Measurements from ENCODE around the gene CCDC88C. TPM values are rescaled to one million over a fixed set of nuclear protein-coding genes. Genes with fewer than 3 reads are reported as not detected.

The CCDC88C gene
- total RNA-seq, 1 donor from 2014 or later, result 2.8 TPM

DNA sequence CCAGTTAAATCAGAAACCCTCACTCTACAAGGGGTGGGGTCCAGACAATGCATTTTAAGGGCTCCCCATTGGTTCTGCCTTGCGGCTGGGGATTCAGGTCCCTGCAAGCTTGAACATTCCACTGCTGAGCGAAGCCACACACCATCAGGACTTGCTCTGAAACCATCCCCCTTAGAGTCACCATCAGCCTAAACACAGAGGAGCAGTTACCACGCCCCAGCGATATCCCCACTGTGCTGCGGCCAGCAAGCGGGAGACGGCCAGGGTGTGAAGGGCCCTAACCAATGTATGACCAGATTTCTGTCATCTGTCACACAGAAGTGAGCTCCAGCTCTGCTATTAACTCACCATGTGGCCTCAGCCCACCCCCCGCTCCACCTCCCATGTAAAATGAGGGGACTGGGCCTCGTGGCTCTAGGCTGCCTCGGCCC lies 29.7 kb downstream of the CCDC88C start:
- TF ChIP-seq, protein P1, sequence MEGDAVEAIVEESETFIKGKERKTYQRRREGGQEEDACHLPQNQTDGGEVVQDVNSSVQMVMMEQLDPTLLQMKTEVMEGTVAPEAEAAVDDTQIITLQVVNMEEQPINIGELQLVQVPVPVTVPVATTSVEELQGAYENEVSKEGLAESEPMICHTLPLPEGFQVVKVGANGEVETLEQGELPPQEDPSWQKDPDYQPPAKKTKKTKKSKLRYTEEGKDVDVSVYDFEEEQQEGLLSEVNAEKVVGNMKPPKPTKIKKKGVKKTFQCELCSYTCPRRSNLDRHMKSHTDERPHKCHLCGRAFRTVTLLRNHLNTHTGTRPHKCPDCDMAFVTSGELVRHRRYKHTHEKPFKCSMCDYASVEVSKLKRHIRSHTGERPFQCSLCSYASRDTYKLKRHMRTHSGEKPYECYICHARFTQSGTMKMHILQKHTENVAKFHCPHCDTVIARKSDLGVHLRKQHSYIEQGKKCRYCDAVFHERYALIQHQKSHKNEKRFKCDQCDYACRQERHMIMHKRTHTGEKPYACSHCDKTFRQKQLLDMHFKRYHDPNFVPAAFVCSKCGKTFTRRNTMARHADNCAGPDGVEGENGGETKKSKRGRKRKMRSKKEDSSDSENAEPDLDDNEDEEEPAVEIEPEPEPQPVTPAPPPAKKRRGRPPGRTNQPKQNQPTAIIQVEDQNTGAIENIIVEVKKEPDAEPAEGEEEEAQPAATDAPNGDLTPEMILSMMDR (IDR thresholded peaks at IDR 0.05; ENCODE audit: borderline replicate concordance), result no peak
- Histone ChIP-seq H3K4me1 (peaks cover 10% of the 10 kb centered on the region), H3K27ac (replicated peaks) (no peak overlapping the region), H3K36me3 (no peaks in the 10 kb centered on the region), H3K9me3 (replicated peaks) (no peaks in the 10 kb centered on the region), H3K4me3 (no peak overlapping the region), H3K27me3 (ENCODE audit: low read depth) (peaks cover 91% of the 10 kb centered on the region)
- intact Hi-C loops (cut with micrococcal nuclease), result no loop called here
- no peak for DNase-seq

- peaks cover 4% of the 10 kb centered on the region for H3K4me1 ChIP-seq
- TF ChIP-seq, protein P1 (IDR thresholded peaks at IDR 0.05; ENCODE audit: borderline replicate concordance), result no peak
- no peaks in the 10 kb centered on the region for H3K36me3 ChIP-seq
- intact Hi-C loops (cut with micrococcal nuclease), result no loop called here
- no peak overlapping the region for H3K27ac ChIP-seq (replicated peaks)
- H3K4me3 ChIP-seq, result no peak overlapping the region
- no peak for DNase-seq
- H3K9me3 ChIP-seq (replicated peaks), result no peaks in the 10 kb centered on the region
- H3K27me3 ChIP-seq (ENCODE audit: low read depth), result peaks cover 88% of the 10 kb centered on the region
These were observed 30.3 kb downstream of the CCDC88C start for GRCh38 chr14:91387169-91387835.

DNA sequence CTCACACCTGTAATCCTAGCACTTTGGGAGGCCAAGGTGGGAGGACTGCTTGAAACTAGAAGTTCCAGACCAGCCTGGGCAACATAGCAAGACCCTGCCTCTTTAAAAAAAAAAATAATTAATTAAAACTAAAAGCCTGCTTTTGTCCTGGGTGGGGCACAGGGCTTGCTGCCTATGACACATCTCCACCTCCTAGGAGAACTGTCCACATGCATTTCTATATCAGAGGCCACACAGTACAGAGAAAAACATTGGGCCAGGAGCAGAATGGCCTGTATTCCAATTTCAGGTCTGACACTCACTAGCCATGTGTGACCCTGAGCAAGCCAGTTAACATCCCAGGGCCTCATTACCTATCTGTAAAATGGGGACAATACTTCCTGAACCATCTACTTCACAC lies 31.9 kb downstream of the CCDC88C start:
- Histone ChIP-seq H3K4me1 (peaks cover 5% of the 10 kb centered on the region), H3K27ac (replicated peaks) (no peak overlapping the region)
- intact Hi-C loops (cut with micrococcal nuclease), result no loop called here

GRCh38 chr14:91385224-91385623 lies 32.4 kb downstream of the CCDC88C start:
- H3K4me1 ChIP-seq, result peaks cover 10% of the 10 kb centered on the region
- no peak for DNase-seq

More for the DNA sequence above, 31.9 kb downstream of the CCDC88C start:
- H3K27me3 ChIP-seq (ENCODE audit: low read depth), result peaks cover 72% of the 10 kb centered on the region
- H3K4me3 ChIP-seq, result no peak overlapping the region
- TF ChIP-seq, protein P1 (IDR thresholded peaks at IDR 0.05; ENCODE audit: borderline replicate concordance), result no peak
- no peaks in the 10 kb centered on the region for H3K9me3 ChIP-seq (replicated peaks)
- H3K36me3 ChIP-seq, result no peaks in the 10 kb centered on the region
- no peak for DNase-seq

GRCh38 chr14:91383439-91383838 lies 34.2 kb downstream of the CCDC88C start:
- H3K27ac ChIP-seq (replicated peaks), result no peak overlapping the region
- peaks cover 24% of the 10 kb centered on the region for H3K4me1 ChIP-seq
- H3K27me3 ChIP-seq (ENCODE audit: low read depth), result peaks cover 52% of the 10 kb centered on the region
- TF ChIP-seq, protein P1 (IDR thresholded peaks at IDR 0.05; ENCODE audit: borderline replicate concordance), result no peak
- intact Hi-C loops (cut with micrococcal nuclease), result no loop called here
- no peak for DNase-seq
- no peaks in the 10 kb centered on the region for H3K9me3 ChIP-seq (replicated peaks)
- no peaks in the 10 kb centered on the region for H3K36me3 ChIP-seq
- no peak overlapping the region for H3K4me3 ChIP-seq

More at GRCh38 chr14:91385224-91385623, 32.4 kb downstream of the CCDC88C start:
- TF ChIP-seq, protein P1 (IDR thresholded peaks at IDR 0.05; ENCODE audit: borderline replicate concordance), result no peak
- Histone ChIP-seq H3K27me3 (ENCODE audit: low read depth) (peaks cover 67% of the 10 kb centered on the region), H3K27ac (replicated peaks) (no peak overlapping the region), H3K9me3 (replicated peaks) (no peaks in the 10 kb centered on the region), H3K4me3 (no peak overlapping the region), H3K36me3 (no peaks in the 10 kb centered on the region)
- intact Hi-C loops (cut with micrococcal nuclease), result no loop called here

Data from left ventricle myocardium inferior (tissue), 1 donor.